ENCODE measurements around the gene RTN4RL1.

DNA sequence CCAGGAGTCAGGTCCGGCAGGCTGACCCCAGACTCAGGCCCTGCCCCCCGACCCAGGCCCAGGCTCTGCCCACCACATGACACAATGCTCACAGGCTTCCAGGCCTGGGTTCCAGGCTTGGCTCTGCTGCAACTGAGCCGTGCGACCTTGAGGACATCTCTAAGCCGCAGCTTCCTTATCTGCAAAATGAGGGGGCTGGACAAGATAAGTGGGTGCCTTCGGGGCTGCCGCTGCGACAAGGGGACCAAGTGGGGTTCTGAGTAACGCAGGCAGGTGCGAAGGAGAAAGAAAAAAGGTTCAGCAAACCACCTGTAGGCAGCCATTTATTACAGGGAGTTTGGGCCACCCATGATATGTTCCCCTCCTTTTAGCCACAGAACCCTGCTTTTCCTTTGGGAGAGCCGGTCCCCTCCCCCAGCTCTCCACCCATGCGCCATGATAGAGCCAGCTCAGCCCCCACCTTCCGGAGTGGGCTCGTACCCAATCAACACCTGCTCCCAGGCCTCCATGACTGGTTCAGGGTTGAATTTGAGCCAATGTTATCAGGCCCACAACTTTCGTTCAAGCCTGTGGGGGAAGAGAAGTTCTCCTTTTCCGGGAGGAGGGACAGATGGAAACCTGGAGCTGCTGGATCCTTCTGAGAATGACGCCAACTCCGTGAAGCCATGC lies 38.2 kb downstream of the RTN4RL1 start:
- TF ChIP-seq, protein P1, sequence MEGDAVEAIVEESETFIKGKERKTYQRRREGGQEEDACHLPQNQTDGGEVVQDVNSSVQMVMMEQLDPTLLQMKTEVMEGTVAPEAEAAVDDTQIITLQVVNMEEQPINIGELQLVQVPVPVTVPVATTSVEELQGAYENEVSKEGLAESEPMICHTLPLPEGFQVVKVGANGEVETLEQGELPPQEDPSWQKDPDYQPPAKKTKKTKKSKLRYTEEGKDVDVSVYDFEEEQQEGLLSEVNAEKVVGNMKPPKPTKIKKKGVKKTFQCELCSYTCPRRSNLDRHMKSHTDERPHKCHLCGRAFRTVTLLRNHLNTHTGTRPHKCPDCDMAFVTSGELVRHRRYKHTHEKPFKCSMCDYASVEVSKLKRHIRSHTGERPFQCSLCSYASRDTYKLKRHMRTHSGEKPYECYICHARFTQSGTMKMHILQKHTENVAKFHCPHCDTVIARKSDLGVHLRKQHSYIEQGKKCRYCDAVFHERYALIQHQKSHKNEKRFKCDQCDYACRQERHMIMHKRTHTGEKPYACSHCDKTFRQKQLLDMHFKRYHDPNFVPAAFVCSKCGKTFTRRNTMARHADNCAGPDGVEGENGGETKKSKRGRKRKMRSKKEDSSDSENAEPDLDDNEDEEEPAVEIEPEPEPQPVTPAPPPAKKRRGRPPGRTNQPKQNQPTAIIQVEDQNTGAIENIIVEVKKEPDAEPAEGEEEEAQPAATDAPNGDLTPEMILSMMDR (IDR thresholded peaks at IDR 0.05): no peak
- no peak for TF ChIP-seq POLR2A (IDR thresholded peaks at IDR 0.05)

All from heart left ventricle (tissue), 13 donors.